Stomach smooth muscle (tissue), 2 donors: ENCODE data around the gene MRPS12.

ENCODE experiments used
- H3K27ac ChIP-seq: one replicate; pipeline ENCODE4 v1.7.0; 2013; ENCODE audit warnings: mild to moderate bottlenecking, low read length, inconsistent platforms
- H3K27me3 ChIP-seq, 2 donors: one replicate each; pipeline ENCODE4 v1.7.0; 2013; ENCODE audit warnings: low read length in 2 of 2; ENCODE audit not compliant: insufficient read depth in 2 of 2, control insufficient read depth in 1 of 2
- H3K36me3 ChIP-seq, 2 donors: one replicate each; pipeline ENCODE4 v1.7.0; 2013; ENCODE audit warnings: low read length in 2 of 2; ENCODE audit not compliant: control insufficient read depth in 2 of 2, insufficient read depth in 2 of 2
- H3K4me1 ChIP-seq: one replicate; pipeline ENCODE4 v1.7.0; 2013; ENCODE audit warnings: low read length; ENCODE audit not compliant: control insufficient read depth, insufficient read depth
- H3K4me3 ChIP-seq, 2 donors: one replicate each; pipeline ENCODE4 v1.7.0; 2013; ENCODE audit warnings: low read length in 2 of 2
- H3K9ac ChIP-seq, 2 donors: one replicate each; pipeline ENCODE4 v1.7.0; 2013; ENCODE audit warnings: low read length in 2 of 2, mild to moderate bottlenecking in 1 of 2
- H3K9me3 ChIP-seq, 2 donors: one replicate each; pipeline ENCODE4 v1.7.0; 2013; ENCODE audit warnings: low read length in 2 of 2; ENCODE audit not compliant: control insufficient read depth in 2 of 2
- donor health status: healthy.
- donor health status: Pancreatic carcinoma.

Gene MRPS12

DNA sequence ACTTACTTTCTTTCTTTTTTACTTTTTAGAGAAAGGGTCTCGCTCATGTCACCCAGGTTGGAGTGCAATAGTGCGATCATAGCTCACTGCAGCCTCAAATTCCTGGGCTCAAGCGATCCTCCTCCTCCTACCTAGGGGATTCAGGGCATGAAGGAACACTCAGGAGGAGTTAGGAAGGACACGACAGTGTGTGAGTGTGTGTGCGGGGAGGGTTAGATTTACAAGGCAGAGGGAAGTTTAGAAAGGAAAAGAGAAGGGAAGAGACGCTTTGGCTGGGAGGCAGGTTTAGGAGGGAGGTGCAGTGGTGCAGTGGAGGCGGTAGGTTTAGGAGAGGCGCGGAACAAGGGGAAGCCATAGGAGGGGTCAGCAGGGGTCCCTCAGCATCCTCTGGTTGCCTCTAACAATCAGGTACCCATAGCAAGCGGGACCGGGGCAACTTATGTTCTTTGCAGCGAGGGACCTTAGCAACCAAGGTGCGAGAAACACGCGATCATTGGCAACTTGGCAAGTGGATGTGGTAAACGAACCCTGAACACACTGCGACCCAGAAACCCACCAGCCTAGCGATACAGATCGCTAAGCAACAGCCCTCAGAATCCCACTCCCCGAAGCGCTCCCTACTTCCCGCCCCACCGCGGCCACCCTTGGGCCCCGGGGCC, 31.8 kb upstream of the MRPS12 start:
- peak overlapping the region; percentile 54 to 95 for H3K4me3 ChIP-seq
- H3K36me3 ChIP-seq, result no peaks in the 10 kb centered on the region
- H3K27me3 ChIP-seq, result no peaks in the 10 kb centered on the region
- H3K4me1 ChIP-seq, result peaks cover 21% of the 10 kb centered on the region
- peak overlapping the region; percentile 73 for H3K27ac ChIP-seq
- H3K9me3 ChIP-seq, result no peaks in the 10 kb centered on the region
- H3K9ac ChIP-seq, result peak overlapping the region; percentile 69 to 90

DNA sequence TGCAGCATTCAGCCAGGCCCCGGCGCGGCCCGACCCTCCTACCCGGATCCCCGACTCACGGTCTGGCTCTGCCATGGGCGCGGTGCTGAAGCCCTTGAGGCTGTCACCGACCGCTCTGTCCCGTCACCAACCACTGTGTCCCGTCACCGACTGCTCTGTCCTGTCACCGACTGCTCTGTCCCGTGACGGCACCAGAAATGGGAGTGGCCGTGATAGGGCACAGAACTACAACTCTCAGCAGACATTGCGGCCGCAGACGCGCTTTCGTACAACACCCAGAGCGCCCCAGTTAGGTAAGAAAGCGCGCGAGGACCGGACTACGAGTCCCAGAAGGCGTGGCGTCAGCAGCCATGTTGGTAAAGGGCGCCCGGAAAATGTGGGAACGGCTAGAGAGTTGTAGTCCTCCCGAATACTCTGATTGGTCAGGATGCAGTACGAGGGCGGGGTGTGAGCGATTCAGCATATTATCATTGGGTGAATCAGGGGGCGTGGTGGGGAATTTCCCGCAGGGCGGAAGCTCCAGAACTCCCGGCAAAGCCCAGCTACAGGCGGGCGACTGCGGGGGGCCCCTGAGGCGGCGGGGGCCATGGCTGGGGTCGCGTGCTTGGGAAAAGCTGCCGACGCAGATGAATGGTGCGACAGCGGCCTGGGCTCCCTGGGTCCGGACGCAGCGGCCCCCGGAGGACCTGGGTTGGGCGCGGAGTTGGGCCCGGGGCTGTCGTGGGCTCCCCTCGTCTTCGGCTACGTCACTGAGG, 31.1 kb upstream of the MRPS12 start, which contains the start of the genes NFKBIB and SIRT2:
Gene NFKBIB (plus strand): TSS at position 523 of the 755 bp plus-strand sequence. CDS start 64 bp downstream, at position 587.
Gene SIRT2 (minus strand): TSS at position 172 of the 755 bp plus-strand sequence. CDS start 97 bp downstream, at position 75.
- Histone ChIP-seq H3K4me1 (peaks cover 21% of the 10 kb centered on the region), H3K27ac (peak within 1 kb of the TSS; percentile 84), H3K36me3 (peaks cover 0 to 2% of the 10 kb centered on the region in 2 donors), H3K27me3 (no peaks in the 10 kb centered on the region), H3K4me3 (peak within 1 kb of the TSS; percentile 72 to 95), H3K9ac (peak within 1 kb of the TSS; percentile 69 to 90), H3K9me3 (no peaks in the 10 kb centered on the region)

GRCh38 chr19:38900202-38900629, 30.5 kb upstream of the MRPS12 start:
- Histone ChIP-seq H3K27ac (peak overlapping the region; percentile 84), H3K36me3 (peaks cover 1 to 5% of the 10 kb centered on the region in 2 donors), H3K27me3 (no peaks in the 10 kb centered on the region), H3K4me1 (peaks cover 21% of the 10 kb centered on the region), H3K4me3 (peak overlapping the region; percentile 72 to 95), H3K9me3 (no peaks in the 10 kb centered on the region), H3K9ac (peak overlapping the region; percentile 68 to 78)

GRCh38 chr19:38900743-38901190, 30.0 kb upstream of the MRPS12 start:
- Histone ChIP-seq H3K9ac (peak overlapping the region in 1 of 2 donors; percentile 68), H3K27ac (no peak overlapping the region), H3K36me3 (peaks cover 4 to 7% of the 10 kb centered on the region in 2 donors), H3K4me1 (peaks cover 21% of the 10 kb centered on the region), H3K27me3 (no peaks in the 10 kb centered on the region), H3K4me3 (peak overlapping the region; percentile 72 to 95), H3K9me3 (no peaks in the 10 kb centered on the region)

DNA sequence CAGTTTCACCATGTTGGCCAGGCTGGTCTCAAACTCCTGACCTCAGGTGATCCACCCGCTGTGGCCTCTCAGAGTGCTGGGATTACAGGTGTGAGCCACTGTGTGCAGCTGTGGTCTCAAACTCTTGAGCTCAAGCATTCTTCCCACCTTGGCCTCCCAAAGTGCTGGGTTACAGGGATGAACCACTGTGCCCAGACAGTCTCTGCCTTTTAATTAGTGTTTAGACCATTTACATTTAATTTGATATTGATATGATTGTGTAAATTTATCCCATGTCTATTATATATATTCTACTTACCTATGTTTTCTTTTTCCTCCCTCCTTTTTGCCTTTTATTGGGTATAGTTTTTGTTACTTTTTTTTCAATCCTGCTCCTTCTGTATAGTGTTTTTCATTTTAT, 29.1 kb upstream of the MRPS12 start:
- Histone ChIP-seq H3K27me3 (no peaks in the 10 kb centered on the region), H3K9me3 (no peaks in the 10 kb centered on the region), H3K4me3 (no peak overlapping the region), H3K27ac (no peak overlapping the region), H3K36me3 (peaks cover 5 to 7% of the 10 kb centered on the region in 2 donors), H3K9ac (no peak overlapping the region), H3K4me1 (peaks cover 21% of the 10 kb centered on the region)

- no peaks in the 10 kb centered on the region for H3K4me1 ChIP-seq
- no peaks in the 10 kb centered on the region for H3K9me3 ChIP-seq
- no peaks in the 10 kb centered on the region for H3K27me3 ChIP-seq
- no peak overlapping the region for H3K9ac ChIP-seq
- no peak overlapping the region for H3K27ac ChIP-seq
- no peak overlapping the region for H3K4me3 ChIP-seq
- peaks cover 12 to 13% of the 10 kb centered on the region in 2 donors for H3K36me3 ChIP-seq
Observed at GRCh38 chr19:38904581-38905539, 25.9 kb upstream of the MRPS12 start.

GRCh38 chr19:38905620-38906019, 25.1 kb upstream of the MRPS12 start:
- Histone ChIP-seq H3K4me3 (no peak overlapping the region), H3K27ac (no peak overlapping the region), H3K36me3 (peaks cover 12 to 13% of the 10 kb centered on the region in 2 donors)

DNA sequence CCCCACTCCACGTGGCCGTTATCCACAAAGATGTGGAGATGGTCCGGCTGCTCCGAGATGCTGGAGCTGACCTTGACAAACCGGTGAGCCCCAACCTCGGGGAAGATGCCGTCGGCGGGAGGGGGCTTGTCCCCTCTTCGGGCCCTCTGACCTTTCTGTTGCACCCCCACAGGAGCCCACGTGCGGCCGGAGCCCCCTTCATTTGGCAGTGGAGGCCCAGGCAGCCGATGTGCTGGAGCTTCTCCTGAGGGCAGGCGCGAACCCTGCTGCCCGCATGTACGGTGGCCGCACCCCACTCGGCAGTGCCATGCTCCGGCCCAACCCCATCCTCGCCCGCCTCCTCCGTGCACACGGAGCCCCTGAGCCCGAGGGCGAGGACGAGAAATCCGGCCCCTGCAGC, 23.5 kb upstream of the MRPS12 start:
- Histone ChIP-seq H3K4me3 (no peak overlapping the region), H3K36me3 (peaks cover 12 to 13% of the 10 kb centered on the region in 2 donors), H3K4me1 (no peaks in the 10 kb centered on the region), H3K27ac (no peak overlapping the region), H3K9ac (no peak overlapping the region), H3K27me3 (peaks cover 8 to 9% of the 10 kb centered on the region in 2 donors), H3K9me3 (no peaks in the 10 kb centered on the region)

More at GRCh38 chr19:38905620-38906019, 25.1 kb upstream of the MRPS12 start:
- peaks cover 0 to 2% of the 10 kb centered on the region in 2 donors for H3K27me3 ChIP-seq
- H3K9me3 ChIP-seq, result no peaks in the 10 kb centered on the region
- no peak overlapping the region for H3K9ac ChIP-seq
- H3K4me1 ChIP-seq, result no peaks in the 10 kb centered on the region

DNA sequence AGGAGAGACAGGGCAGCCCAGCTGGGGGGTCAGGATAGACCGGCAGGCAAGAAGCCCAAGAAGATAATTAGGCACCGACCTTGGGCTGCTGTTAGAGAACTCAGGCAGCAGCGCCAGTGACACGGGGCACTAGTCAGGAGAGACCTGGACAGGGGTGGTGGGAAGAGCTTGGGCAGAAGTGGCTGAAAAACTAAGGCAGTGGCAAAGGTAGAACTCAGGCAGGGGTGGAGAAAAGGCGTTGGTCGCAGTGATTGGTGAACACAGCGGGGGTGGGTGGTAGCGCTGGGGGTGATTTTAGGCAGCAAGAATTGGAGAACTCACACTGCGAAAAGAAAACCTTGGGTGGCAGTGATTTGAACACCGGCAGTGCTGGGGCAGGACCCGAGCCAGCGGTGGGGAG, 23.1 kb upstream of the MRPS12 start:
- Histone ChIP-seq H3K36me3 (peaks cover 12 to 13% of the 10 kb centered on the region in 2 donors), H3K9ac (no peak overlapping the region), H3K27me3 (peaks cover 8 to 12% of the 10 kb centered on the region in 2 donors), H3K4me1 (no peaks in the 10 kb centered on the region), H3K27ac (no peak overlapping the region), H3K4me3 (no peak overlapping the region), H3K9me3 (no peaks in the 10 kb centered on the region)

DNA sequence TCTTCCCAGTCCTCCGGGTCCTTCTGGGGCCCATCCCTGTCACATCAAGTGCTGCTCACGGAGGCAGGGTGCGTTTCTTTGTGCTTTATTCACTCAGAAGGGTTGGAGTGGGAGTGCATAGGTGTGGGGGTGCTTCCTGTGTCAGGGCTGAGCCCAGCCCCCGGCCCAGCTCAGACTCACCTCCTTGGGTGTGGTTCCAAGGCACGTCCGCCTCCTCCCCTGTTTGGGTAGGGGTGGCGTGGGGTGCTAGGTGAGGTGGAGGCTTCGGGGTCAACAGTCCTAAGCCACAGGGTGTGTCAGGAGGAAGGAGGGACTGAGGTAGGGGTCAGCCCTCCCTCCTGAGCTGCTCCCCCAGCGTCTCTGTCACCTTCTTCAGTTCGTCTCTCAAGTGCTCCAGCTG, 21.8 kb upstream of the MRPS12 start:
- H3K9ac ChIP-seq, result no peak overlapping the region
- no peak overlapping the region for H3K4me3 ChIP-seq
- no peaks in the 10 kb centered on the region for H3K9me3 ChIP-seq
- peaks cover 8 to 13% of the 10 kb centered on the region in 2 donors for H3K27me3 ChIP-seq
- H3K27ac ChIP-seq, result no peak overlapping the region
- no peaks in the 10 kb centered on the region for H3K4me1 ChIP-seq
- H3K36me3 ChIP-seq, result peaks cover 12 to 13% of the 10 kb centered on the region in 2 donors
